RWPE2 (cell line): ENCODE data around the gene TAF1B.

Experiments
- ATAC-seq: fragments of 200-7000 bp; cut with Tn5 transposase; 3 replicates; pipeline ENCODE4 v1.9.1; 2021; ENCODE audit warnings: low read depth
- DNase-seq: peaks from one replicate; pipeline ENCODE4 v3.0.0-alpha.2; 2020; ENCODE audit warnings: low spot score
- H3K27ac ChIP-seq: fragments of 450-650 bp; 2 replicates; pipeline ENCODE4 v1.5.1; 2017; ENCODE audit warnings: mild to moderate bottlenecking; ENCODE audit not compliant: poor library complexity, severe bottlenecking
- H3K27me3 ChIP-seq: fragments of 250-450 bp; sonication (Bioruptor Pico); 2 replicates; pipeline ENCODE4 v1.5.1; 2021; ENCODE audit warnings: mild to moderate bottlenecking, moderate library complexity; ENCODE audit not compliant: insufficient read depth, poor library complexity, severe bottlenecking
- H3K36me3 ChIP-seq: fragments of 250-450 bp; sonication (Bioruptor Pico); 2 replicates; pipeline ENCODE4 v1.5.1; 2020; ENCODE audit warnings: low read depth, mild to moderate bottlenecking, moderate library complexity
- H3K4me1 ChIP-seq: fragments of 250-450 bp; sonication (Bioruptor Pico); 2 replicates; pipeline ENCODE4 v1.5.1; 2021; ENCODE audit warnings: mild to moderate bottlenecking, moderate library complexity; ENCODE audit not compliant: insufficient read depth, poor library complexity, severe bottlenecking
- H3K4me3 ChIP-seq: fragments of 250-450 bp; sonication (Bioruptor Pico); 2 replicates; pipeline ENCODE4 v1.5.1; 2021; ENCODE audit warnings: mild to moderate bottlenecking, moderate library complexity; ENCODE audit not compliant: severe bottlenecking
- H3K9me3 ChIP-seq: fragments of 250-450 bp; sonication (Bioruptor Pico); 2 replicates; pipeline ENCODE4 v1.5.1; 2021; ENCODE audit warnings: mild to moderate bottlenecking, moderate library complexity; ENCODE audit not compliant: severe bottlenecking
- CTCF ChIP-seq: fragments of 450-650 bp; IDR thresholded peaks from one replicate; pipeline ENCODE4 v1.5.1; 2017; ENCODE audit warnings: mild to moderate bottlenecking, moderate library complexity; ENCODE audit not compliant: poor library complexity, severe bottlenecking

TAF1B gene

GRCh38 chr2:9945596-9945995 is 102.3 kb downstream of the TAF1B start:
- Histone ChIP-seq H3K4me1 (peaks cover 6% of the 10 kb centered on the region), H3K36me3 (no peaks in the 10 kb centered on the region)
- ATAC-seq: no peak

DNA sequence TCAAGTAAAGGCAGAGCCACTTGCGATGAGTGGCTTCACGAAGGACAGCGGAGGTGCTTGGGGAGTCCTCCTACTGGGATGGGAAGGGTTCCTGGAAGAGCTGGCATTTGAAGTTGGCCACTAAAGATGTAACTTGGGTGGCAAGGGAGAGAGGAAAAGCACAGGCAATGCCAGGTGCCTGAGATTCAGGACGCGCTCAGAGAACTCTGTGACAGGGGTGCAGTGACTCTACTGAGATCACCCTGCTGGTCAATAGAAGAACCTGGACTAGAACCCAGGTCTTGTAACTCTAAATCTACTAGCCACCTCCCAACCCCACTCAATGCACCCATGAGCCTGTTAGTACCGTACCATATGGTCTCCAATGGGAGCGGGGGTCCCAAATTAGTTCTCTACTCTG is 102.8 kb downstream of the TAF1B start:
- no peak for ATAC-seq
- H3K4me1 ChIP-seq: peaks cover 5% of the 10 kb centered on the region
- DNase-seq: no peak

More at GRCh38 chr2:9945596-9945995, 102.3 kb downstream of the TAF1B start:
- Histone ChIP-seq H3K27ac (no peak overlapping the region), H3K4me3 (no peak overlapping the region), H3K9me3 (no peaks in the 10 kb centered on the region), H3K27me3 (no peaks in the 10 kb centered on the region)
- no peak for DNase-seq
- TF ChIP-seq CTCF: no peak

DNA sequence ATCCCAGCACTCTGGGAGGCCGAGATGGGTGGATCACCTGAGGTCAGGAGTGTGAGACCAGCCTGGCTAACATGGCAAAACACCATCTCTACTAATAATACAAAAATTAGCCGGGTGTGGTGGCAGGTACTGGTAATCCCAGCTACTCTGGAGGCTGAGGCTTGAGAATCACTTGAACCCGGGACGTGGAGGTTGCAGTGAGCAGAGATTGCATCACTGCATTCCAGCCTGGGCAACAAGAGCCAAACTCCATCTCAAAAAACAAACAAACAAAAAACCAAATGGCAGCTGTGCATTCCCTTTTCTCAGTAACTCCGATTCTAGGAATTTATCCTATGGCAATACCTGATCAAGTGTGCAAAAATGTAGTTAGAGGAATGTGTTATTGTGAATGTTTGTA is 103.5 kb downstream of the TAF1B start:
- H3K27me3 ChIP-seq: no peaks in the 10 kb centered on the region
- no peaks in the 10 kb centered on the region for H3K36me3 ChIP-seq
- H3K9me3 ChIP-seq: no peaks in the 10 kb centered on the region
- TF ChIP-seq CTCF: no peak
- DNase-seq (no peak), ATAC-seq (no peak)
- no peaks in the 10 kb centered on the region for H3K4me1 ChIP-seq
- no peak overlapping the region for H3K4me3 ChIP-seq
- H3K27ac ChIP-seq: no peak overlapping the region

More for the DNA sequence above, 102.8 kb downstream of the TAF1B start:
- Histone ChIP-seq H3K27ac (no peak overlapping the region), H3K9me3 (no peaks in the 10 kb centered on the region), H3K27me3 (no peaks in the 10 kb centered on the region), H3K36me3 (no peaks in the 10 kb centered on the region), H3K4me3 (no peak overlapping the region)
- TF ChIP-seq CTCF: no peak

DNA sequence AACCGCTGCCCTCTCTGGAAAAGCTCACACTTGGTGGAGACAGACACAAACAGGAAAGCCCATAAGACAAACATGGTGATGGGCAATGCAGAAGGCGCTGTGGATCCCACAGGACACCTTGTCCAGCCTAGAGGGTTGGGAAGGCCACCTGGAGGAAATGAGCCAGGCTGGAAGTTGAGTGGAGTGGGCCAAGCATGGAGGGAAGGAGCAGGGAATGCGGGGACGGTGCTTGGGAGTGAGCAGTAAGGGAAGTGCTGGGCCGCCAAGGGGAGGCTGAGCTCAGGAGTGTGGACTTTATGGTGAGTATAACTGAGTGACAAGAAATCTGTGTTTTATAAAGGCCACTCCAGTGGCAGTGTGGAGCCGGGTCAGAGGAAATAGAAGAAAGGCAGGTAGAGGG is 105.4 kb downstream of the TAF1B start:
- H3K27ac ChIP-seq: no peak overlapping the region
- ATAC-seq (no peak), DNase-seq (no peak)
- H3K4me3 ChIP-seq: no peak overlapping the region
- no peaks in the 10 kb centered on the region for H3K4me1 ChIP-seq
- TF ChIP-seq CTCF: no peak
- no peaks in the 10 kb centered on the region for H3K36me3 ChIP-seq
- no peaks in the 10 kb centered on the region for H3K9me3 ChIP-seq
- no peaks in the 10 kb centered on the region for H3K27me3 ChIP-seq

DNA sequence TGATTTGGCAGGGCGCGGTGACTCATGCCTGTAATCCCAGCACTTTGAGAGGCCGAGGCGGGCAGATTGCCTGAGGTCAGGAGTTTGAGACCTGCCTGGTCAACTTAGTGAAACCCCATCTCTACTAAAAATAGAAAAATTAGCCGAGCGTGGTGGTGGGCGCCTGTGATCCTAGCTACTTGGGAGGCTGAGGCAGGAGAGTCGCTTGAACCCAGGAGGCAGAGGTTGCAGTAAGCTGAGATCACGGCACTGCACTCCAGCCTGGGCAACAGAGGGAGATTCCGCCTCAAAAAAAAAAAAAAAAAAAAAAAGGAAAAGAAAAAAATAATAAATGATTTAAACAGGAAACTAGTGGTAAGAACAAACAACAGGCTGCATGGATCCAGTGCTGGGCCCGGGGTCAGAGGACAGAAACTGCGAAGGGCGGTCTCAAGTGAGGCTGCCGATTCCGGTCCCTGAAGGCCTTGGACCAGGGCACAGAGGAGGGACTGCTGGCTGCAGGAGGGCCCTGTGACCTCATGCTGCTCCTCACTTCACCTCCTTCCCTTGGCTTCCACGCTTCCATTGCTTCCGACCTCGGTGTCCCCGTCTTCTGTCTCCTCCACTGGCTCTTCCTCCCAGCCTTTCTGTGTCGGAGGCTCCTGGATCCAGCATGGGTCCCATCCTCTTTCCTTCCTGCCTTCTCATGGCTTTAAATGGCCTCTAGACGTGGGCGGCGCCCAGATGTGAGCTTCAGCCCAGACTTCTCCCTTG is 106.1 kb downstream of the TAF1B start:
- TF ChIP-seq CTCF: no peak
- no peaks in the 10 kb centered on the region for H3K36me3 ChIP-seq
- no peak overlapping the region for H3K4me3 ChIP-seq
- no peak overlapping the region for H3K27ac ChIP-seq
- no peaks in the 10 kb centered on the region for H3K4me1 ChIP-seq
- DNase-seq (no peak), ATAC-seq (no peak)
- H3K9me3 ChIP-seq: no peaks in the 10 kb centered on the region
- H3K27me3 ChIP-seq: no peaks in the 10 kb centered on the region
